ENCODE measurements around the gene FBXO36.

GRCh38 chr2:229993236-229993635, 70.9 kb downstream of the FBXO36 start:
- TF ChIP-seq GATA2 (IDR thresholded peaks at IDR 0.05; ENCODE audit: low read depth, low read length) (no peak), GATA3 (IDR thresholded peaks at IDR 0.05; ENCODE audit: low read depth, low read length) (no peak)
